A673 (cell line): ENCODE results near the gene UBE2L3. TPM values are rescaled to one million over a fixed set of nuclear protein-coding genes. Genes with fewer than 3 reads are reported as not detected.
A peak's percentile ranks its signal among the peaks of the same experiment; 100 is the strongest.

Source experiments
- BruUV-seq: library from RNA; stranded (reverse); fragments of 400-500 nt; replicated peaks from 2 replicates; lab custom pipeline; 2021; lab: Mats Ljungman, UMichigan
- CTCF ChIA-PET: fragments of 300-600 bp; sonication (Branson Sonifier 250); formaldehyde crosslinking; loops from one replicate; lab custom pipeline; 2022; ENCODE audit warnings: antibody characterized with exemption; lab: Charles Lee
- POLR2A ChIA-PET: fragments of 300-600 bp; sonication (Branson Sonifier 250); formaldehyde crosslinking; loops from one replicate; lab custom pipeline; 2022; ENCODE audit warnings: antibody characterized with exemption; ENCODE audit not compliant: low non-redundant PET; lab: Charles Lee
- DNase-seq: peaks from one replicate; pipeline ENCODE4 v3.0.0-alpha.2; 2015; ENCODE audit warnings: low spot score
- H3K27ac ChIP-seq: fragments of 200-600 bp; sonication (generic); 2 replicates; pipeline ENCODE4 v1.5.1; 2016; ENCODE audit warnings: mixed run types, low read depth, mild to moderate bottlenecking, mixed read lengths, antibody characterized with exemption, low read length; ENCODE audit not compliant: poor library complexity, severe bottlenecking
- H3K27me3 ChIP-seq: fragments of 200-600 bp; sonication (generic); replicated peaks from 2 replicates; pipeline ENCODE4 v1.6.1; 2017; ENCODE audit warnings: mixed run types, low read depth, mild to moderate bottlenecking, mixed read lengths, antibody characterized with exemption, low read length; ENCODE audit not compliant: insufficient read depth, poor library complexity
- H3K36me3 ChIP-seq: fragments of 200-600 bp; sonication (generic); 2 replicates; pipeline ENCODE4 v1.6.1; 2016; ENCODE audit warnings: mixed run types, mild to moderate bottlenecking, mixed read lengths, antibody characterized with exemption, low read length; ENCODE audit not compliant: insufficient read depth, poor library complexity, severe bottlenecking
- H3K4me1 ChIP-seq: fragments of 200-600 bp; sonication (generic); 2 replicates; pipeline ENCODE4 v1.6.1; 2017; ENCODE audit warnings: mixed run types, mild to moderate bottlenecking, mixed read lengths, antibody characterized with exemption, low read length; ENCODE audit not compliant: insufficient read depth, poor library complexity, severe bottlenecking
- H3K4me3 ChIP-seq: fragments of 200-600 bp; sonication (generic); 2 replicates; pipeline ENCODE4 v1.5.1; 2016; ENCODE audit warnings: low read depth, mixed run types, mild to moderate bottlenecking, mixed read lengths, low read length; ENCODE audit not compliant: poor library complexity, severe bottlenecking
- H3K9me3 ChIP-seq: fragments of 200-600 bp; sonication (generic); 2 replicates; pipeline ENCODE4 v1.6.1; 2016; ENCODE audit warnings: mixed run types, low read depth, mild to moderate bottlenecking, mixed read lengths, antibody characterized with exemption, low read length; ENCODE audit not compliant: poor library complexity, severe bottlenecking
- CTCF ChIP-seq: fragments of 300-800, 200-600 bp; sonication (generic); conservative IDR thresholded peaks from 2 replicates; pipeline ENCODE4 v1.5.1; 2017; ENCODE audit warnings: low read depth, mild to moderate bottlenecking, antibody characterized with exemption, low read length, moderate library complexity, mixed read lengths
- EZH2 ChIP-seq: fragments of 200-600 bp; sonication (generic); IDR thresholded peaks from 2 replicates; pipeline ENCODE4 v1.6.1; 2017; ENCODE audit warnings: borderline replicate concordance, low read depth, mild to moderate bottlenecking, mixed read lengths, antibody characterized with exemption, low read length; ENCODE audit not compliant: poor library complexity, severe bottlenecking
- intact Hi-C: fragments of 100-400 bp; cut with micrococcal nuclease; formaldehyde crosslinking; loops from one replicate; pipeline ENCODE4 v1.10.0; 2022; ENCODE audit not compliant: unreplicated experiment
- total RNA-seq: library from RNA; stranded (reverse); gene quantifications from 2 replicates; pipeline ENCODE4 v1.2.3, GENCODE V29; 2021

The UBE2L3 gene
- total RNA-seq, 1 experiment from 2014 or later, result 118 TPM

- TF ChIP-seq CTCF, result no peak
- no peak for TF ChIP-seq EZH2
- Histone ChIP-seq H3K9me3 (no peaks in the 10 kb centered on the region), H3K36me3 (peaks cover 8% of the 10 kb centered on the region), H3K27ac (no peak overlapping the region), H3K4me3 (no peak overlapping the region), H3K27me3 (no peaks in the 10 kb centered on the region), H3K4me1 (peaks cover 7% of the 10 kb centered on the region)
- intact Hi-C loops, result no loop called here
- DNase-seq, result no peak
- TSS peak; percentile 28 for BruUV-seq
- ChIA-PET POLR2A (no interaction called here), CTCF (no interaction called here)
These were observed 54.8 kb downstream of the UBE2L3 start for GRCh38 chr22:21622011-21622918.

- TF ChIP-seq EZH2 (no peak), CTCF (no peak)
- no peaks in the 10 kb centered on the region for H3K27me3 ChIP-seq
- no peak overlapping the region for H3K27ac ChIP-seq
- no peaks in the 10 kb centered on the region for H3K9me3 ChIP-seq
- ChIA-PET CTCF (no interaction called here), POLR2A (no interaction called here)
- no peak for DNase-seq
- no TSS peak for BruUV-seq
- H3K36me3 ChIP-seq, result peaks cover 15% of the 10 kb centered on the region
- intact Hi-C loops, result no loop called here
- H3K4me3 ChIP-seq, result no peak overlapping the region
- peaks cover 7% of the 10 kb centered on the region for H3K4me1 ChIP-seq
These were observed 55.6 kb downstream of the UBE2L3 start for GRCh38 chr22:21622919-21623647.

- BruUV-seq, result no TSS peak
- H3K9me3 ChIP-seq, result no peaks in the 10 kb centered on the region
- no peaks in the 10 kb centered on the region for H3K27me3 ChIP-seq
- H3K4me1 ChIP-seq, result peaks cover 11% of the 10 kb centered on the region
- intact Hi-C loops, result no loop called here
- peak overlapping the region; percentile 24 for H3K27ac ChIP-seq
- TF ChIP-seq CTCF (no peak), EZH2 (no peak)
- H3K36me3 ChIP-seq, result peaks cover 16% of the 10 kb centered on the region
- CTCF ChIA-PET, result no interaction called here
- H3K4me3 ChIP-seq, result no peak overlapping the region
- POLR2A ChIA-PET, result no interaction called here
- no peak for DNase-seq
These were observed 56.1 kb downstream of the UBE2L3 start for GRCh38 chr22:21623648-21623970.
